GM12873 (cell line): ENCODE data around the gene CCDC87.

Source experiments
- TF ChIP-seq, protein P1 (sequence below): IDR thresholded peaks from 2 replicates; pipeline ENCODE4 v1.5.1; 2012; ENCODE audit warnings: low read depth, mild to moderate bottlenecking, moderate library complexity, low read length, control low read depth; ENCODE audit not compliant: insufficient read depth; ENCODE audit errors: missing control alignments

CCDC87 gene

DNA sequence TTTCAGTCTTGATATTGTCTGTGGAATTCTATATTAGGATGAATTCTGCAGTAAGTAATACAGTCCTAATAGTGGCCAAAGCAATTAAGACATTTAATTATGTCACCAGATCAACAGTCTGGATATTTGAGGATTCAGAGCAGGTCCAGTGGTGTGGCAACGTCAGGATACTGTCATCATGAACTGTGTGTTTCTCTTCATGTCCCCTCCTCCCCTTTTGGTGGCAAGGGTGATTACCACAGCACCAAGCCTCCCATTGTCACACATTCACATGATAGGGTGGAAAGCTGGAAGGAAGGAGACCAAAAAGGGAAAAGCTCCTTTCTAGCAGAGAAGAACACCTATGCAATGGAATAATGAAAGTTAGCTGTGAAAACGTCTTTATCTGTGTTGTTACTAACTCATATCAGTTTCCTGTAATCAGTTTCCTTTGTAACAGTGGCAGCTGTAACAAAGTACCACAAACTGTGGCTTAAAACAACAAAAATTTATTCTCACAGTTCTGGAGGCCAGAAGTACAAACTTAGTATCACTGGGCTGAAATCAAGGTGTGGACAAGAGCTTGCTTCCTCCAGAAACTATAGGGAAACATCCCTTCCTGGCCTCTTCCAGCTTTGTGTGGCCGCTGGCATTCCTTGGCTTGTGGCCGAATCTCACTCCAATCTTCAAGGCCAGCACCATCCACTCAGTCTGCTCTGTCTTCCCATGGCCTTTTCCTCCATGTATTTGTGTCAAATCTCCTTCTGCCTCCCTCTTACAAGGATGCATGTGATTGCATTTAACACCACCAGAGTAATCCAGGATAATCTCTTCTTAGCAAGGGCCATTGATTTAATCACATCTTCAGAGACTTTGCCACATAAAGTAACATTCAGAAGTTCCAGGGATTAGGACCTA, 17.1 kb upstream of the CCDC87 start:
- TF ChIP-seq, protein P1, sequence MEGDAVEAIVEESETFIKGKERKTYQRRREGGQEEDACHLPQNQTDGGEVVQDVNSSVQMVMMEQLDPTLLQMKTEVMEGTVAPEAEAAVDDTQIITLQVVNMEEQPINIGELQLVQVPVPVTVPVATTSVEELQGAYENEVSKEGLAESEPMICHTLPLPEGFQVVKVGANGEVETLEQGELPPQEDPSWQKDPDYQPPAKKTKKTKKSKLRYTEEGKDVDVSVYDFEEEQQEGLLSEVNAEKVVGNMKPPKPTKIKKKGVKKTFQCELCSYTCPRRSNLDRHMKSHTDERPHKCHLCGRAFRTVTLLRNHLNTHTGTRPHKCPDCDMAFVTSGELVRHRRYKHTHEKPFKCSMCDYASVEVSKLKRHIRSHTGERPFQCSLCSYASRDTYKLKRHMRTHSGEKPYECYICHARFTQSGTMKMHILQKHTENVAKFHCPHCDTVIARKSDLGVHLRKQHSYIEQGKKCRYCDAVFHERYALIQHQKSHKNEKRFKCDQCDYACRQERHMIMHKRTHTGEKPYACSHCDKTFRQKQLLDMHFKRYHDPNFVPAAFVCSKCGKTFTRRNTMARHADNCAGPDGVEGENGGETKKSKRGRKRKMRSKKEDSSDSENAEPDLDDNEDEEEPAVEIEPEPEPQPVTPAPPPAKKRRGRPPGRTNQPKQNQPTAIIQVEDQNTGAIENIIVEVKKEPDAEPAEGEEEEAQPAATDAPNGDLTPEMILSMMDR: no peak

DNA sequence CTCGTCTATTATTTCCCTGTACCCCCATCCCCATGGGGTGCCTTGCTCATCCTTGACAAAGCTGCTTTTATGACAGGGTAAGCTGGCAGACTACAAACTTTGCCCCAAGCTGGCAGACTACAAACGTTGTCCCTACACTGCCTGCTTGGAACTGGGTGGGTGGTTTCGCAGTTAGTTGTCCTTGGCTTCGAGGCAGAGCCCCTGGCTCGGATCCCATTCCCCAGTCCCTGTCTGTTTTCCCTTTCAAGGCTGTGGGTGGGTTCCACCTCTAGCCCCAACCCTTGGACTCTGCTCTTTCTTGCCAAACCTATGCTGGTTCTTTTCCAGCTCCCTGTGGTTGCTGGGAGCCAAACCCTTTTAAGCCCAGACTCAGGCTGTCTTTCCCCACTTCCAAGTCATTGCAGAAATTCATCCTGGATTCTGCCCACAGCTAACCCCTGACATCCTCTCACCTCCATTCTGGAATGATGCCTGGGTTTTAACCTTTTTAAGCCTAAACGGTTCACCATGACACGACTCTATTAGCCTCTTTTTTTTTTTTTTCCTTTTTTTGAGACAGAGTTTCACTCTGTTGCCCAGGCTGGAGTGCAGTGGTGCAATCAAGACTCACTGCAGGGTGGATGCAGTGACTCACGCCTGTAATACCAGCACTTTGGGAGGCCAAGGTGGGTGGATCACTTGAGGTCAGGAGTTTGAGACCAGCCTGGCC, 14.4 kb upstream of the CCDC87 start:
- TF ChIP-seq, protein P1: no peak

GRCh38 chr11:66604155-66604554, 11.3 kb upstream of the CCDC87 start:
- TF ChIP-seq, protein P1: no peak

- TF ChIP-seq, protein P1: no peak
These were observed 10.2 kb upstream of the CCDC87 start for GRCh38 chr11:66603072-66603471.

- TF ChIP-seq, protein P1: no peak
These were observed 7.9 kb upstream of the CCDC87 start for GRCh38 chr11:66600631-66601233.

- TF ChIP-seq, protein P1: no peak
These were observed 7.4 kb upstream of the CCDC87 start for GRCh38 chr11:66600219-66600618.

- TF ChIP-seq, protein P1: no peak
These were observed 6.1 kb upstream of the CCDC87 start for GRCh38 chr11:66598993-66599392.
